Measurements from ENCODE around the gene SLCO1A2.

- TF ChIP-seq CTCF (IDR thresholded peaks at IDR 0.05) (no peak), POLR2AphosphoS5 (IDR thresholded peaks at IDR 0.05) (no peak), POLR2A (IDR thresholded peaks at IDR 0.05) (no peak)
These were observed 25.9 kb downstream of the SLCO1A2 start for GRCh38 chr12:21308785-21309184.
